Measurements from ENCODE around the gene KLHDC7A.

Gene KLHDC7A

GRCh38 chr1:18473195-18473815 lies 7.4 kb upstream of the KLHDC7A start:
- DNase-seq (ENCODE audit: low read depth, low spot score): no peak

- DNase-seq (ENCODE audit: low read depth, low spot score): no peak
Observed at GRCh38 chr1:18474559-18475175, 6.1 kb upstream of the KLHDC7A start.

GRCh38 chr1:18475234-18475905 lies 5.4 kb upstream of the KLHDC7A start:
- DNase-seq (ENCODE audit: low read depth, low spot score): no peak

DNA sequence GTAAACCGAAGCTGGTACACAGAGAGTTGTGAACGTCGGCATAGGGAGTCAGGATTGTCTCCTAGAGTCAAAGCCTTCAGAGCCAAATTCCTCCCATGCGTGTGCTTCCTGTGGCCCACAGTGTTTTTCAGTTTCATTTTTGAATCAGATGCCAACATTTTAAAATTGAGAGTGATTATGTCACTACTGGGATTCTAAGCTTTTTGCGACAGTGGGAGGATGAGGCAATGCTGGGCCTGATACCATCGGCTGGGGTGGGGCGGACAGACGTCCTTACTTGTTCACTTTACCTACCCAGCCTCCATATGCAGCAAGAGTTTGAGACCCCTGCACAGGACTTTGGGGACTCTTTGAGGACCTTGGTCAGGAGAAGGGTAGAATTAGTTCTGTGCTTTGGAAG lies 1.3 kb upstream of the KLHDC7A start:
- DNase-seq (ENCODE audit: low read depth, low spot score): no peak

- DNase-seq (ENCODE audit: low read depth, low spot score): no peak
Observed at GRCh38 chr1:18481190-18481920, 625 bp downstream of the KLHDC7A start.

- no peak for DNase-seq (ENCODE audit: low read depth, low spot score)
Observed at GRCh38 chr1:18481921-18482701, 1.4 kb downstream of the KLHDC7A start.

DNA sequence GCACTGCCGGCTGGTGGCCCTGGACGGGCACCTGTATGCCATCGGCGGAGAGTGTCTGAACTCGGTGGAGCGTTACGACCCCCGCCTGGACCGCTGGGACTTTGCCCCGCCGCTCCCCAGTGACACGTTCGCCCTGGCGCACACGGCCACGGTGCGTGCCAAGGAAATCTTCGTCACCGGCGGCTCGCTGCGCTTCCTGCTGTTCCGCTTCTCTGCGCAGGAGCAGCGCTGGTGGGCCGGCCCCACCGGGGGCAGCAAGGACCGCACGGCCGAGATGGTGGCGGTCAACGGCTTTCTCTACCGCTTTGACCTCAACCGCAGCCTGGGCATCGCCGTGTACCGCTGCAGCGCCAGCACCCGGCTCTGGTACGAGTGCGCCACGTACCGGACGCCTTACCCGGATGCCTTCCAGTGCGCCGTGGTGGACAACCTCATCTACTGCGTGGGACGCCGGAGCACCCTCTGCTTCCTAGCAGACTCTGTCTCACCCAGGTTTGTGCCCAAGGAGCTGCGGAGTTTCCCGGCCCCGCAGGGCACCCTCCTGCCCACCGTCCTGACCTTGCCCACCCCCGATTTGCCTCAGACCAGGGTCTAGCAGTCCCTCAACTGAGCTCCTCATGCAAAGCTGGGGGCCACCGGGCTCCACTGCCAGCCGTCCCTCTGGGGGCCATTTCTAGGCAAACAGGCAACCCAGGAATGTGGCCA lies 2.1 kb downstream of the KLHDC7A start:
- DNase-seq (ENCODE audit: low read depth, low spot score): no peak

DNA sequence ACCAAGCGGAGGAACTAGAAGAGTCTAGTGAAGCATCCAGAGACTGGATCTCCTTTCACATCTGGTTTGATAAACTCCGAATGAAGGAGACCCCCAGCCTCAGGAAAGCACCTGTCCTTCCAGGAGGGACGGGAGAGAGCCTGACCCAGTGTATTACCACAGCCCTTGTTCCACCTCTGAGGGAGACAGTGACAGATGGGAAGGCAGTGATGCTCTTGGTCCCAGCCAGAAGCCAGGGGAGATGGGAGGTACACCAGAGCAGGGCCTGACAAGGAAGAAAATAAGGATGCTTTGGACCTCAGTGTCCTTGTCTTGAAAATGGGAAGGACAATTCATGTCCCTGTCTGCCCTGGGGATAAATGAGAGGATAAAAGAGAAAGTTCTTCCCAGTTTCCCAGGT lies 3.5 kb downstream of the KLHDC7A start:
- DNase-seq (ENCODE audit: low read depth, low spot score): no peak

- DNase-seq (ENCODE audit: low read depth, low spot score): no peak
Observed at GRCh38 chr1:18484721-18485120, 4.0 kb downstream of the KLHDC7A start.

DNA sequence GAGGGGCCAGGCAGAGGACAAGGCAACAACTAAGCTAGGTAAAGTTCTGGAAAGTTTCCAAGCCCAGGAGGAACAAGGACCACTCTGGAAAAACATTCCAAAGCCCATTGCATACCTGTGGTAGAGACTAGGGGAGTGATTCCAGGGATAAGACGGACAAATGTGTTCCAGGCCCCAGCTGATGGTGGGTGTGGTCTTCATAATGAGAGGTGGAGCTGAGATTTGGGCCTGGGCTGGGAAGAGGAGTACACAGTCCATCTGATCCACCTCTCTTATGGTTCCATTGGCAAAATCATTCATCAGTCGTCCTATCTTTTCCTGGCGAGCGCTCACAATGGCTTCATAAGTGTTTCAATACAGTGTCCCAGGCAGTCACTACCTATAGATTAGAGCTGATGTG lies 4.5 kb downstream of the KLHDC7A start:
- DNase-seq (ENCODE audit: low read depth, low spot score): no peak

GRCh38 chr1:18486195-18486594 lies 5.5 kb downstream of the KLHDC7A start:
- DNase-seq (ENCODE audit: low read depth, low spot score): peak; percentile 67

DNA sequence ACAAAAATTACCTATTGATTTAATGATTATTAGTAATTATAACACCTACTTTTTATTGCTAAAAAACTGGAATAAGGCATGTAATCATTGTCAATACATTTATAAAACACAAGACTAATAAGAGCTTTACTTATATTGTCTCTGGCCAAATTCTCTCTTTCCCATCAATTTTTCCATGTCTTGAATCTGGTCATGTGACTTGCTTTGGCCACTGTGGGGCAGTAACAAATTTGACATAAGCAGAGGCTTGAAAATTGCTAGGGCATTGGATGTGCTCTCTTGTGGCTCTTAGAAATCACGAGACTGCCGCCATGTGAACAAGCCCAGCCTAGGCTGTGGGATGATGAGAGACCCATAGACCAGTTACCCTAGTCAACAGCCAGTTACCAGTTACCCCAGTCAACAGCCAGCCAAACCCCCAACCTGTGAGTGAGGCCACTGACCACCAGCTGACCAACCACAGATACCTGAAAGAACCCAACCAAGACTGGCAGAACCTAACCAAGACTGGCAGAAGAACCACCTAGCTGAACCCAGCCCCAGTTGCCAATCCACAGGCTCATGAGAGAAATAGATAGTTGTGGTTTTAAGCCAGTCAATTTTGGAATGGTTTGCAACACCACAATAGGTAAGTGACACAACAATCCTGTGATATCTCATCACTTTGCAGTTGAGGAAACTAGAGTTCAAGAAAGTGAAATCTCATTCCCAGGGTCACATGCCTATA lies 8.8 kb downstream of the KLHDC7A start:
- DNase-seq (ENCODE audit: low read depth, low spot score): no peak

- no peak for DNase-seq (ENCODE audit: low read depth, low spot score)
Observed at GRCh38 chr1:18491168-18491567, 10.4 kb downstream of the KLHDC7A start.

DNA sequence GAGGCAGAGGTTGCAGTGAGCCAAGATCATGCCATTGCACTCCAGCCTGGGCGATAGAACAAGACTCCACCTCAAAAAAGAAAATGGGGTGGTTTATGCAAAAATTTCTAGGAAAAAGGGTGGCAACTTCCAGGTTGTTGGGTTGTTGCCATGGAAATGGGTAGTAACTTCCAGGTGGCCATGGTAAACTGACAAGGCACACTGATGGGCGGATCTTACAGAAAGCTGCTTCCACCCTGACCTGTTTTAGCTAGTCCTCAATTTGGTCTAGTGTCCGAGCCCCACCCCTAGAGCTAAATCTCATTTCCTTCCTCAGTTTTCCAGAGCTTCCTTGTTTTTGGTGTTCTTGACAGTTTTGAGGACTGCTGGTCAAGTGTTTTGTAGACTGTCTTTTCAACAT lies 13.6 kb downstream of the KLHDC7A start:
- no peak for DNase-seq (ENCODE audit: low read depth, low spot score)

DNA sequence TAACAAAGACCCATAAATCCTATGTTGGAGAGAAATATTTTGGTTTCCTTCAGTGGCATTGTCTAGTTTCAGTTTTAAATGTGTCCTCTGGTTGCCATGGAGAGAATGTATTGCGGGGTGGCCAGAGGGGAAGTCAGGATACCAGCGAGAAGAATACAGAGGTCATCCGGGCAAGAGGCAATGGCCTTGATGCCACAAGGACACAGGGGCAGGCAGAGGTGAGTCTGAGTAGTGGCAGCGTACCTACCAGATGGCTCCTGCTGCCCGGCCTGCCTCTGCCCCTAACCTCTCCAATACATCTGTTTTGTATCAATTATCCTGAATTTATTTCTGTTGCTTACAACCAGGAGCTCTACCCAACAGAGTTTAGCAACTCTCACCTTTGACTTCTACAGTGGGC lies 14.9 kb downstream of the KLHDC7A start:
- DNase-seq (ENCODE audit: low read depth, low spot score): no peak

DNA sequence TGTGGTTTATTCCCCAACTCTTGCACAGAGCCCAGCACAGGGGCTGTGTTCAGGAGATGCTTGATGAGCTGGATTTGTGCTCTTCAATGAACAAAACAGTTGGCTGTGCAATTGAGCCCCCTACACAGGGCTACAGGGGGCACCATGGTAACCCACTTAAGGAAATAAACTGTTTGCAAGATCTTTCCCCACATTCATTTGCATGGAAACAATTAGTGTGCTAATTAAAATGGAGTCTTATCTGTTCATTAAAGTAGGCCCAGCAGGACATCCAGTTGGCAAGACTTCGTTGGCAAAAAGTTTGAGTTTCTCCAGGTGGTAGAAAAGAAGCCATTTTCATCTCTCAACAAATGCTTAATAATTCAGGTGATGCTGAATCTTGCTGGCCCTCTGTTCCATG lies 15.3 kb downstream of the KLHDC7A start:
- DNase-seq (ENCODE audit: low read depth, low spot score): no peak

DNA sequence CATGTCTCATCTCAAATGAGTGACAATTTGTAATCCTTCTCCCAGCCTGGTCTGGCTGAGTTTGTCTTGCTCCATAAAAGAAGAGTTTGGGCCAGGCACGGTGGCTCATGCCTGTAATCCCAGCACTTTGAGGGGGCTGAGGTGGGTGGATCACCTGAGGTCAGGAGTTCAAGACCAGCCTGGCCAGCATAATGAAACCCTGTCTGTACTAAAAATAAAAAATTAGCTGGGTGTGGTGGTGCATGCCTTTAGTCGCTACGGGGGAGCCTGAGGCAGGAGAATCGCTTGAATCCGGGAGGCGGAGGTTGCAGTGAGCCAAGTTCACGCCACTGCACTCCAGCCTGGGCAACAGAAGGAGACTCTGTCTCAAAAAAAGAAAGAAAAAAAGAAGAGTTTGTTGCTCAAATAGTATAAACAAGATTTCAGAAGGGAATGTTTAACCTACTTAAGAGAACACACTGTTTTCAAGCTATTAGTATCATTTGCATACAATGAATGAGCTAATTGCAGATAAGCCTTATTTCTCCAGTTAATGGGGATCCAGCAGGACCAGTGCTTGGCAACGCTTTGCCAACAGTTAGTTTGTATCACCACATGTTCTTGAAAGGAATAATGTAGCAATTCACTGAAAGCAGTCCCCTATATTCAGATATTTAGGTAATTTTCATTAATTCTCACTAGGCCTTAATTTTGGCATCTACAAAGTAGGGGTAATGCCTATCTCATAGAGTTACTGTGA lies 15.9 kb downstream of the KLHDC7A start:
- DNase-seq (ENCODE audit: low read depth, low spot score): no peak

GRCh38 chr1:18501833-18502232 lies 21.1 kb downstream of the KLHDC7A start:
- no peak for DNase-seq (ENCODE audit: low read depth, low spot score)

DNA sequence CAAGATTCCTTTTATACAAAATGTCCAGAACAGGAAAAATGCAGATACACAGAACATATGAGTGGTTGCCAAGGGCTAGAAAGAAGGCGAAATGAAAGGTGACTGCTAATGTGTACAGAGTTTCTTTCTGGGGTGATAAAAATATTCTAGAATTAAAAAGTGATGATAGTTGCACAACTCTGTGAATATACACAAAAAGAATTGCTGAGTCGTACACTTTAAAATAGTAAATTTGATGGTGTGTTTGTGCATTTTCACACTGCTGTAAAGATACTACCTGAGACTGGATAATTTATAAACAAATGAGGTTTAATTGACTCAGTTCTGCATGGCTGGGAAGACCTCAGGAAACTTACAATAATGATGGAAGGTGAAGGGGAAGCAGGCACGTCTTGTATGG lies 23.9 kb downstream of the KLHDC7A start:
- no peak for DNase-seq (ENCODE audit: low read depth, low spot score)

- no peak for DNase-seq (ENCODE audit: low read depth, low spot score)
Observed at GRCh38 chr1:18505666-18506065, 24.9 kb downstream of the KLHDC7A start.
